Measurements from ENCODE around the gene TMEM192.

Gene TMEM192

DNA sequence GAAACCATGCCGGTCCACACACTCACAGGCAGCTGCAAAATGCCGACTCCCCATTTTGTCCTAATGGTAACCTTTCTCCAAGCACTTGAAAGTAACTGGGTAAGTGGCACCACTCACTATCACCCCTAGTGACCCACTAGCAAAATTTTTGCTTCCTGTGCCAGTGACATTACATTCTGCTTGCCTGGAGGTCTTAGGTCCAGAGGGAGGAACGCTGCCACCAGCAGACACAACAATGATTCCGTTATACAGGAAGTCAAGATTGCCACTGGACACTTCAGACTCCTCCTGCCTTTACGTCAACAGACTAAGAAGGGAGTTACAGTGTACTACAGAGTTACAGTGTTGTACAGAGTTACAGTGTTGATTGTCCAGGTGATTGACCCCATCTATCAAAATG, 11.8 kb upstream of the TMEM192 start:
- DNase-seq (ENCODE audit: low read depth in 2 of 2) = no peak
- H3K4me3 ChIP-seq (replicated peaks in 1 of 2; ENCODE audit: low read depth in 2 of 2, low read length in 2 of 2) = no peak overlapping the region
- TF ChIP-seq, protein P1, sequence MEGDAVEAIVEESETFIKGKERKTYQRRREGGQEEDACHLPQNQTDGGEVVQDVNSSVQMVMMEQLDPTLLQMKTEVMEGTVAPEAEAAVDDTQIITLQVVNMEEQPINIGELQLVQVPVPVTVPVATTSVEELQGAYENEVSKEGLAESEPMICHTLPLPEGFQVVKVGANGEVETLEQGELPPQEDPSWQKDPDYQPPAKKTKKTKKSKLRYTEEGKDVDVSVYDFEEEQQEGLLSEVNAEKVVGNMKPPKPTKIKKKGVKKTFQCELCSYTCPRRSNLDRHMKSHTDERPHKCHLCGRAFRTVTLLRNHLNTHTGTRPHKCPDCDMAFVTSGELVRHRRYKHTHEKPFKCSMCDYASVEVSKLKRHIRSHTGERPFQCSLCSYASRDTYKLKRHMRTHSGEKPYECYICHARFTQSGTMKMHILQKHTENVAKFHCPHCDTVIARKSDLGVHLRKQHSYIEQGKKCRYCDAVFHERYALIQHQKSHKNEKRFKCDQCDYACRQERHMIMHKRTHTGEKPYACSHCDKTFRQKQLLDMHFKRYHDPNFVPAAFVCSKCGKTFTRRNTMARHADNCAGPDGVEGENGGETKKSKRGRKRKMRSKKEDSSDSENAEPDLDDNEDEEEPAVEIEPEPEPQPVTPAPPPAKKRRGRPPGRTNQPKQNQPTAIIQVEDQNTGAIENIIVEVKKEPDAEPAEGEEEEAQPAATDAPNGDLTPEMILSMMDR (IDR thresholded peaks at IDR 0.05; ENCODE audit: low read depth, low read length) = no peak

GRCh38 chr4:165118256-165118909, 5.7 kb upstream of the TMEM192 start:
- TF ChIP-seq, protein P1 (IDR thresholded peaks at IDR 0.05; ENCODE audit: low read depth, low read length) = no peak
- DNase-seq (ENCODE audit: low read depth in 2 of 2) = no peak
- H3K4me3 ChIP-seq (replicated peaks in 1 of 2; ENCODE audit: low read depth in 2 of 2, low read length in 2 of 2) = no peak overlapping the region

DNA sequence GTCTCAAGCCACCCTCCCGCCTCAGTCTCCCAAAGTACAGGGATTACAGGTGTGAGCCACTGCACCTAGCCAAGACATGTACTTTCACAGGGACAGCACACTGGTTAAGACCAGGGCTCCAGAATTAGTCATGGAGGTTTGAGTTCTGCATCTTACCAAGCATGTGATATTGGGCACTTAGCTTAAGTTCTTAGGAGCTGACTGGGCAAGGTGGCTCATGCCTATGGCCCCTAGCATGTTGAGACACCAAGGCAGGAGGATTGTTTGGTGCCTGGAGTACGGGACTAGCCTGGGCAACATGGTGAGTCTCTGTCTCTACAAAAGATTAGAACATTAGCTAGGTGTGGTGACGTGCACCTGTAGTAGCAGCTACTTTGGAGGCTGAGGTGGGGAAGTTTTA, 2.6 kb upstream of the TMEM192 start:
- TF ChIP-seq, protein P1 (IDR thresholded peaks at IDR 0.05; ENCODE audit: low read depth, low read length) = no peak
- H3K4me3 ChIP-seq (replicated peaks in 1 of 2; ENCODE audit: low read depth in 2 of 2, low read length in 2 of 2) = no peak overlapping the region
- DNase-seq (ENCODE audit: low read depth in 2 of 2) = no peak

DNA sequence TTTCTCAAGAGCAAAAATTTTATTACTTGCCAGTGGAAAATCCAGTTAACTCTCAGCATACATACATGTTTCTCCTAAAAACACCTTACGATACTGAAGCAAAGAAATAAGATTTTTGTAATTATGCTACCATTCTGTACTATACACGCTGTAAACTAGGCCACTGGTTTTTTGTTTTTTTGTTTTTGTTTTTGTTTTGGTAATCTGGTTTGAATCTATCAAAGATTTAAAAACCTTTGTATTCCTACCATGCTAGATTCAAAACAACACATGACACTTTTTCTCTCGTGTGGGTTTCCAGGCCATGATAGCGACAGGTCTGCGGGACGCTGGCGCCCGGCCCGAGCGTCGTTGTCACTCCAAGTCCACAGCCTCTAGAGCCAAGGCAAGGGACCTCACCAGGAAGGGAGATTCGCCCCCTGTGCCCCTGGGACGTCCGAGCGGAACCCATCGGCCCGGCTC, 723 bp downstream of the TMEM192 start:
- DNase-seq (ENCODE audit: low read depth in 2 of 2) = no peak
- TF ChIP-seq, protein P1 (IDR thresholded peaks at IDR 0.05; ENCODE audit: low read depth, low read length) = no peak
- H3K4me3 ChIP-seq (replicated peaks in 1 of 2; ENCODE audit: low read depth in 2 of 2, low read length in 2 of 2) = peak overlapping the region; percentile 87 to 95

DNA sequence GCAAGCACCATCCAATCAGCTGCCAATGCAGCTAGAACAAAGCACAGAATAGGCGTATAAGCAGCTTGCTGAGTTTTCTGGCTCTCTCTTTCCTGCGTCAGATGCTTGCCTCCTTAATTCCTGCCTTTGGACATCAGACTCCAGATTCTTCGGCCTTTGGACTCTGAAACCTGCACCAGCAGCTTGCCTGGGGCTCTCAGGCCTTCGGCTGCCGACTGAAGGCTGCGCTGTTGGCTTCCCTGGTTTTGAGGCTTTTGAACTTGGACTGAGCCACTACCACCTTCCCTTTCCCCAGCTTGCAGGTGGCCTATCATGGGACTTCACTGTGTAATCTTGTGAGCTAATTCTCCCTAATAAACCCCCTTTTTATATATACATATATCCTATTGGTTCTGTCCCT, 6.1 kb downstream of the TMEM192 start:
- TF ChIP-seq, protein P1 (IDR thresholded peaks at IDR 0.05; ENCODE audit: low read depth, low read length) = no peak
- DNase-seq (ENCODE audit: low read depth in 2 of 2) = no peak
- no peak overlapping the region for H3K4me3 ChIP-seq (replicated peaks in 1 of 2; ENCODE audit: low read depth in 2 of 2, low read length in 2 of 2)

DNA sequence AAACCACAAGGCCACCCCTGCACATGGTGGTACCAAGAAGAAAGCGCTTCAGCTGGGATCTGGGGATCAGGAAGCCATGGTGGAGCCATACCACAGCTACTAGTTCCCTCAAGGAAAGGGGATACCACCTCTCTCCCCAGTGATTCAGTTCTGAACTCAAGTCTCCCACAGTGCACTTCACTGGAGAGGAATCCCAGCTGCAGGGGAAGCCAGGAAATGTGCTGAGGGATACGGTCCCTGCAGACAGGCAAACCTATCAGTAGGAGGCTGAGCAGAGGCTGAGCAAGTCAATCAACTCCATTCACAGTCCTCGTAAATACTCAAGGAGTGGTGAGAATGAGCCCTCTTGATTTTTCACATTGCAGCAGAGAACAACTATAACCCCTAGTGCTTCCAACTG, 11.0 kb downstream of the TMEM192 start:
- H3K4me3 ChIP-seq (replicated peaks in 1 of 2; ENCODE audit: low read depth in 2 of 2, low read length in 2 of 2) = no peak overlapping the region
- DNase-seq (ENCODE audit: low read depth in 2 of 2) = no peak
- TF ChIP-seq, protein P1 (IDR thresholded peaks at IDR 0.05; ENCODE audit: low read depth, low read length) = no peak

- peak; percentile 50 to 51 for DNase-seq (ENCODE audit: low read depth in 2 of 2)
- TF ChIP-seq, protein P1 (IDR thresholded peaks at IDR 0.05; ENCODE audit: low read depth, low read length) = peak; percentile 51
- H3K4me3 ChIP-seq (replicated peaks in 1 of 2; ENCODE audit: low read depth in 2 of 2, low read length in 2 of 2) = no peak overlapping the region
Measured at GRCh38 chr4:165096776-165097175, 15.9 kb downstream of the TMEM192 start.

Measured in cardiac fibroblast (primary cell).